HG03469 (cell line): ENCODE data around the gene ZG16.
"Not testable (repeated sequence)": the region's sequence is repeated elsewhere in the genome, so short reads cannot be mapped to it uniquely, and the experiment has no call there.

Experiments used
- ATAC-seq: cut with Tn5 transposase; IDR thresholded peaks from one replicate; pipeline ENCODE4 v1.9.1; 2021; ENCODE audit warnings: mild to moderate bottlenecking, moderate library complexity, moderate number of reproducible peaks; ENCODE audit not compliant: unreplicated experiment

ZG16 gene, protein sequence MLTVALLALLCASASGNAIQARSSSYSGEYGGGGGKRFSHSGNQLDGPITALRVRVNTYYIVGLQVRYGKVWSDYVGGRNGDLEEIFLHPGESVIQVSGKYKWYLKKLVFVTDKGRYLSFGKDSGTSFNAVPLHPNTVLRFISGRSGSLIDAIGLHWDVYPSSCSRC

DNA sequence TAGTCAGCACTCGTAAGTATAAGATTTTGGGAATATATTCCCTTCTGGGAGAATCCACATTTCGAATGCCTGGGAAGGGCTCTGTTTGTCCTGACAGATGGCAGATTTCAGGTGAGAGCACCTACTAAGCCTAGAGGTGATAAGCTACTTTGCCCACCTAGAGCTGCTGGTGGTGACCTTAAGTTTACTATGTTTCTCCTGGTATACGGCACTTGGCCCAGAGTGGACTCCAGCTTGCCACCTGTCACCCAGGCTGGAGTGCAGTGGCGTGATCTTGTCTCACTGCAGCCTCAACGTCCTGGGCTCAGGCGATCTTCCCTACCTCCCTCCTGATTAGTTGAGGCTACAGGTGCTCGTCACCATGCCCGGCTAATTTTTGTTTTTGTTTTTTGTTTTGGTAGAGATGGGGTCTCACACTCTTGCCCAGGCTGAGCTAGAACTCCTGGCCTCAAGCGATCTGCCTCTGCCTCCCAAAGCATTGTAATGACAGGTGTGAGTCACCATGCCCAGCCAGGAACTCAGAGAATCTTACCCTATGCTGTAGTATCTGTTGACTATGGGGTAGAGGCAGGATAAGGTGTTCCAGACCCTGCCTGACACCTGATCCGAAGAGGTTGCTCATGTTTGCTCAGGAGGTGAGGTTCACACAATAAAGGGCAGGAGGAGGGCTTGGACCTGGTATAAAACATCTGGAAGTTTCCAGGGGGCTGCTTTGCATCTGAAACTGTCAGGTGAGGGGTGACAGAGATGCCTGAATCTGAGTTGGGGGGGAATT is at the start of gene ZG16:
ZG16 (plus strand) TSS at position 681 of the 775 bp plus-strand sequence. CDS start 1,011 bp downstream, outside the sequence.
- no peak for ATAC-seq

DNA sequence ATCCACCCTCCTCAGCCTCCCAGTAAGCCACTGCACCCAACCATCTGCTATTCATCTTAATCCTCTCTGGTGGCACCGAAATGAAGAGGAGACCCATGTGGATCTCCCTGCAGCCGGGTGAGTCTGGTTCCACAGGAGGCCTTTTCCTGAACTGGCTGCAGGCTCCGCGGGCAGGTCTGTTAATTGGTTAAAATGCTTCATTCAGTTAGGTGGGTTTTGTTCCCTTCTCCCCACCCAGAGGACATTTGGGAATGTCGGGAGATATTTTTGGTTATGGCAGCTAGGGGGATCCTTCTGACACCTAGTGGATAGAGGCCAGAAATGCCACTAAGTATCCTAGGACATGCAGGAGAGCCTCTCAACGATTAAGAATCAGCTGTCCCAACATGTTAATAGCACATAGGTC is 48.9 kb upstream of the ZG16 start:
- ATAC-seq = no peak

DNA sequence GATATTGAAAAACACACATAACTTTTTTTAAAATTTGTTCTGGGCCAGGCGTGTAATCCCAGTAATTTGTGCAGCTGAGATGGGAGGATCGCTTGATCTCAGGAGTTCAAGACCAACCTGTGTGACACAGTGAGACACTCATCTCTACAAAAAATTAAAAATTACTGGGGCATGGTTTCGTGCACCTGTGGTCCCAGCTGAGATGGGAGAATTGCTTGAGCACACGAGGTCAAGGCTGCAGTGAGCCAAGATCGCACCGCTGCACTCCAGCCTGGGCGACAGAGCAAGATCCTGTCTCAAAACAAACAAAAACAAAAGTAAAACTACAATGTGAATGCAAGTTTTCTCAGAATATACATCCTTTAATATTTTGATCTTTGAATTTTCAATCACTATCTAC is 47.4 kb upstream of the ZG16 start:
- no peak for ATAC-seq

DNA sequence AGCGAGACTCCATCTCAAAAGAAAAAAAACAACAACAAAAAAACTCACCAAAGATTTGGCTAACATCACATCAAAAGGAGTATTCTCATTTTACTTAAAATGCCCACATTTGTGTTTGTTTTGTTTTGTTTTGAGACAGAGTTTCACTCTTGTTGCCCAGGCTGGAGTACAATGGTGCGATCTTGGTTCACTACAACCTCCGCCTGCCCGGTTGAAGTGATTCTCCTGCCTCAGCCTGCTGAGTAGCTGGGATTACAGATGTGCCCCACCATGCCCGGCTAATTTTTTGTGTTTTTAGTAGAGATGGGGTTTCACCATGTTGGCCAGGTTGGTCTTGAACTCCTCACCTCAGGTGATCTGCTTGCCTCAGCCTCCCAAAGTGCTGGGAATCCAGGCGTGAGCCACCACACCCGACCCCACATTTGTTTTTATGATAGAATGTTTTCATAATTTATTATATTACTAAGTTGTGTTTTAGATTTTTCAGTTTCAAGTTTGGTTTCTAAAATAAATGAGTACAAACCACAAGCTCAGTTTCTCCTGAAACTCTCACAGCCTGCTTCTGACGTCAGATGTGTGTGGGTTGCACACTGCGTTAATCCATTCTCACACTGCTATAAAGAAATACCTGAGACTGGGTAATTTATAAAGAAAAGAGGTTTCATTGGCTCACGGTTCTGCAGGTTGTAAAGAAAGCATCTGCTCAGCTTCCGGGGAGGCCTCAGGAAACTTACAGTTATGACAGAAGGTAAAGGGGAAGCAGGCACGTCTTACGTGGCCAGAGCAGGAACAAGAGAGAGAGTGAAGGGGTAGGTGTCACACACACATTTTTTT is 46.1 kb upstream of the ZG16 start:
- ATAC-seq = not testable (repeated sequence)

DNA sequence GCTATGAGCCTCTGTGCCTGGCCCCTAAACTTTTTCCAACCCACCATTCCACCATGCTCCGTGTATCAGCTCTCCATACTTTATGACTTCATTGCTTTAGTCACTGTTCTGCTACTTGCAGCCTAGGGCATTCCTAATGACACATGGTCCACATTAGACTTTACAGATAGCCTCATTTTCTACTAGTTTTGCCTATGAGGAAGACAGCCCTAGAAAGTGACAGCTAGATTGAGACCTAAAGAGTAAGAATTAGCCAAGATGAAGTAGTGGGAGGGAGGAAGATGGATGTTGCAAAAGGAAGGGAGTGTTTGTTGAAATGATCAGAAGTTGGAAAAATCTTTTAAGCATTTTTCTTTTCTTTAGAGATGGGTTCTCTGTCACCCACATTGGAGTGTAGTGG is 43.3 kb upstream of the ZG16 start:
- ATAC-seq = no peak

DNA sequence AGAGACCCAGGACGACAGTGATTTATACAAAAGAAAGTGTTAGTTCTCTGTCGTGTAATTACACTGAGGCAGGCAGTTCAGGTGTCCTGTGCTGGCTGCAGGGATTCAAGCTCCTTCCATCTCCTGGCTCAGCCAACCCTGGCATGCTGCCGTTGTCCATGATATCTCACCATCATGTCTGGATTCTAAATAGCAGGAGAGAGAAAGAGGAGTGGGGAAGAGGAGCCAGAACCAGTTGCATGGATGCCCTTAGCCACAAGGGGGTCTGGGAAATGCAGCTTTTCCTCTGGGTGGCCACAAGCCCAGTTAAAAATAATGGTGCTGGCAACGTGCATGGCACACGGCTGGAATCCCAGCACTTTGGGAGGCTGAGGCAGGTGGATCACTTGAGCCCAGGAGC is 41.9 kb upstream of the ZG16 start:
- no peak for ATAC-seq

DNA sequence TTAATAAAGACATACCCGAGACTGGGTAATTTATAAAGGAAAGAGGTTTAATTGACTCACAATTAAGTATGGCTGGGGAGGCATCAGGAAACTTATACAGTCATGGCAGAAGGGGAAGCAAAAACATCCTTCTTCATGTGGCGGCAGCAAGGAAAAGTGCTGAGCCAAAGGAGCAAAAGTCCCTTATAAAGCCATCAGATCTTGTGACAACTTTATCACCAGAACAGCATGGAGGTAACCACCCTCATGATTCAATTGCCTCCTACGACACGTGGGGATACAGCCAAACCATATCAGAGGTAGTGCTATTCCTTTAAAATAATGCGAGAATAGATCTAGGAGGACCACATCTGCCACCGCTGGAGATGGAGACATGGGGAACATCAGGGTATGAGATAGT is 41.3 kb upstream of the ZG16 start:
- no peak for ATAC-seq

DNA sequence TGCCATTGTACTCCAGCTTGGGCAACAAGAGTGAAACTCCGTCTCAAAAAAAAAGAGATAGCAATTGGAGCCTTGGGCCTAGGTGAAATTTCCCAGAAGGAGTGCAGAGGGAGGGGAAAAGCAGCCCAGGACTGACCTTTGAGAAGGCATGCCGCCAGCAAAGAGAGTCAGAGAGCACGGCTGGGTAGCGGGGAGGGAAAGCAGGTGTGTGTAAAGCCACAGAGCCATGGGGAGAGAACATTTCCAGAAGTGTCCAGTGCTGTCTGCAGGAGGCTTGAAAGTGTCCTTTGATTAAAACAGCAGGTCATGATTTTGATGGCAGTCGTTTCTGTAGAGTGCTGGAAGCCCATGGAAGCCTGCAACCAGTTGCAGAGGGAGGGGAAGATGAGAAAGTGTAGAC is 40.3 kb upstream of the ZG16 start:
- no peak for ATAC-seq

DNA sequence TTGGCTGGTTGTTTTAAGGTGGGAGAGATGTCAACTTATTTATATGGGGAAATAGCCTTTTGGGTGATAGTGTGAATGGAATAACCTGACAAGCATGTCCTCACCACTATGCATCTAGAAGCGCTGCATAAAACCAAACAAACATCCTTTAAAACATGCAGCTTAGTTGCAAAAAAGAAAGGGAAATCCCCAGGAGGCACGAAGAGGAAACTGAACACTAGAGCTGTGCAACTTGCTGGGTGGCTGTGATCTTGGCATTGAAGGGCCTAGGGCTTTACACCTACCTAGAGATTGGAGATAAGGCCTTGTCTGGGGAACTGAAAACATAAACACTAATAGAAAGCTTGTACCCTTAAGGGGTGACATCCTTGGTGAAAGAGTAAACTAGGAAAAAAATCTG is 39.5 kb upstream of the ZG16 start:
- ATAC-seq = no peak

DNA sequence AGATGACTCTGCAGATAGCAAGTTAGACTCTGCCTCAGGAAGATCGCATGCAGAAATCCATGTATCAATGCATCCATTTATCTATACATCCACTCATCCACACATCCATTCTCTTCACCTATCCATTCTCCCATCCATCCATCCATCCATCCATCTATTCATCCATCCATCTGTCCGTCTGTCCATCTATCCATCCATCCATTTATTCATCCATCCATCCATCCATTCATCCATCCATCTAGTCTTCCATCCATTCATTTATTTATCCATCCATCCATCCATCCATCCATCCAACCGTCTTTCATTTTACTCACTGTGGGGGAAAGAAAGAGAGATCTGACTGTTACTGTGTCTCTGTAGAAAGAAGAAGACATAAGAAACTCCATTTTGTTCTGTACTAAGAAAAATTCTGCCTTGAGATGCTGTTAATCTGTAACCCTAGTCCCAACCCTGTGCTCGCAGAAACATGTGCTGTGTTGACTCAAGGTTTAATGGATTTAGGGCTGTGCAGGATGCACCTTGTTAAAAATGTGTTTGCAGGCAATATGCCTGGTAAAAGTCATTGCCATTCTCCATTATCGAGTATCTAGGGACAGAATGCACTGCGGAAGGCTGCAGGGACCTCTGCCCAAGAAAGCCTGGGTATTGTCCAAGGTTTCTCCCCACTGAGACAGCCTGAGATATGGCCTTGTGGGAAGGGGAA is 38.0 kb upstream of the ZG16 start:
- ATAC-seq = not testable (repeated sequence)

DNA sequence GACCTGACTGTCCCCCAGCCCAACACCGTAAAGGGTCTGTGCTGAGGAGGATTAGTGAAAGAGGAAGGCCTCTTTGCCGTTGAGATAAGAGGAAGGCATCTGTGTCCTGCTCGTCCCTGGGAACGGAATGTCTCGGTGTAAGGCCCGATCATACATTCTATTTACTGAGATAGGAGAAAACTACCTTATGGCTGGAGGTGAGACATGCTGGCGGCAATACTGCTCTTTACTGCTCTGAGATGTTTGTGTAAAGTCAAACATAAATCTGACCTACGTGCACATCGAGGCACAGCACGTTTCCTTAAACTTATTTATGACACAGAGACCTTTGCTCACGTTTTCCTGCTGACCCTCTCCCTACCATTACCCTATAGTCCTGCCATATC is 37.4 kb upstream of the ZG16 start:
- not testable (repeated sequence) for ATAC-seq

DNA sequence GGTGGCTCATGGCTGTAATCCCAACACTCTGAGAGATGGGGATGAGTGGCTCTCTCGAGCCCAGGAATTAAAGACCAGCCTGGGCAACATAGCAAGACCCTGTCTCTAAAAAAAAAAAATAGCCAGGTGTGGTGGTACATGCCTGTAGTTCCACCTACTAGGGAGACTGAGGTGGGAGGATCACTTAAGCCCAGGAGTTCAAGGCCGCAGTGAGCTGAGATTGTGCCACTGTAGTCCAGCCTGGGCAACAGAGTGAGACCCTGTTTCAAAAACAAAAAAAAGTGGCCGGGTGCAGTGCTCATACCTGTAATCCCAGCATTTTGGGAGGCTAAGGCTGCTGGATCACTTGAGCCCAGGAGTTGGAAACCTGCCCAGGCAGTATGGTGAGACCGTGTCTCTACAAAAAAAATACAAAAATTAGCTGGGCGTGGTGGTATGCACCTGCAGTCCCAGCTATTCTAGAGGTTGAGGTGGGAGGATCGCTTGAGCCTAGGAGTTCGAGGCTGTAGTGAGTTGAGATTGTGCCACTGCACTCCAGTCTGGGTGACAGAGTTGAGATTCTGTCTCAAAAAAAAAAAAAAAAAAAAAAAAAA is 35.3 kb upstream of the ZG16 start:
- no peak for ATAC-seq

DNA sequence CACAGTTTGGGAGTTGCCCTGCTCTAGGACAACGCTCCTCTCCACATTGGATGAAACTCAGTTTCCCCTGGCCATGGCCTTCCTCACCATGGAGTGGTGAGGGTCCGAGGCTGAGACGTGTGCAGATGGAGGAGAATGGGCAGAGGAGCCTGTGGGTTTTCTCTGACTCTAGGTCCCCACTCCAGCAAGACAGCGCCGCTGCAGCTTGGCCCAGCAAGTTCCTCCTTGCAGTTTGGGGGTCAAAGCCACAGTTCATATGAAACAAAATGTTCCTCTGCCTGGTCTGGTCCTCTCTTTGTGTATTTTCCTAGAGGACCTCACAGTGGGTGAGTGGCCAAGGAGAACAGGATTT is 34.6 kb upstream of the ZG16 start:
- no peak for ATAC-seq

DNA sequence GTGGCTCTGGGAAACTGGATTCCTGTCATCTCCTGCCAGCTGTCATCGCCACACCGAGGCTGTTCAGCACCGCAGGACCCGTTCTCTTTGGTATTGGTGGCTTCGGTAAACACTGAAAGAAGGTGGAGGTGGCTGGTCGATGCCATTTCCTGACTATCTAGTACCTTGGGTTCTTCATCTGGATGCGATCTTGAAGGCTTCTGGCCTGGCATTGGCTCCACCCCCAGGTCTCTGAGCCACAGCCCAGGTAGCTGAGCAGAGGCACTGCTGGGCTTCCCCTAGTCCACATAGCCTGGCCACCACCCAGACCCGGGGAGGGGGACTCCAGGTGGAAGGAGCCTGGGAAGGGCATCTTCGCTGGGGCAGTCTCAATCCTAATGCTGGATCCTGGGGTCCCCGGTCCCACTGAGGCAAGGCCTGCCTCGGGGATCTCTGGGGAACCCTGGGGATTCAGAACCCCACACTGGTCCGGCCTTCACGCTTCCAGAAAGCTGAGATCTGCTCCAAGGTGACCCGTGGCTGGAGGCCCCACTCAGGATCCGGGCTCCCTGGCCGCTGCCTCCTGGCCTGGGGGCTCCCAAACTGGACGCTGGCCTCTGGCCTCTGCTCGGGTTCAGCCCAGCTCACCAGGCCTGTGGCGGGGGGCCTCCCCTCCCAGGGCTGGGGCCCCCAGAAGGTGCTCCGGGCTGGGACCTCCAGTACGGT is 34.1 kb upstream of the ZG16 start:
- ATAC-seq = no peak

DNA sequence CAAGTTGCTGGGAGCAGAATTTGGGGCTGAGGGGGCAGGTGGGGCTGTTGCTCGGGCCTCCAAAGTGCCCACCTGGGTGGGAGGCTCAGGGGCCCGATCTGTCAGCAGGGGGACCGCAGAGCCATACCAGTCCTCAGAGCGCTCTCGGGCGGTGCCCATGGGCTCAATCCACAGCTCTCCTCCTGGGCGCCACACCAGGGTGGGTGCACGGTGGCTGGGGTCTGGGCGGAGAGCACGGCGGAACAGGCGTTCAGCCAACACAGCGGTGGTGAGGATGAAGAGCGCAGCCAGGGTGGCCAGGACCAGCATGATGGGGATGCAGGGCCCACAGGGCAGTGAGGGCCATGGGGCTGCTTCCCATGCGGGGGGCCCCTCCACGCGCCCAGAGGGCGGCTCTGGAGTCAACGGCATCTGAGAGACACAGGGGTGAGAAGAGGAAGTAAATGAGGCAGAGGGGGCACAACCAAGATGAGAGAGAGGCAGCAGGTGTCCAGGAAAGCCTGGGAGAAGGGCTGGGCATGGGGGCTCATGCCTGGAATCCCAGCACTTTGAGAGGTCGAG is 33.4 kb upstream of the ZG16 start:
- no peak for ATAC-seq

DNA sequence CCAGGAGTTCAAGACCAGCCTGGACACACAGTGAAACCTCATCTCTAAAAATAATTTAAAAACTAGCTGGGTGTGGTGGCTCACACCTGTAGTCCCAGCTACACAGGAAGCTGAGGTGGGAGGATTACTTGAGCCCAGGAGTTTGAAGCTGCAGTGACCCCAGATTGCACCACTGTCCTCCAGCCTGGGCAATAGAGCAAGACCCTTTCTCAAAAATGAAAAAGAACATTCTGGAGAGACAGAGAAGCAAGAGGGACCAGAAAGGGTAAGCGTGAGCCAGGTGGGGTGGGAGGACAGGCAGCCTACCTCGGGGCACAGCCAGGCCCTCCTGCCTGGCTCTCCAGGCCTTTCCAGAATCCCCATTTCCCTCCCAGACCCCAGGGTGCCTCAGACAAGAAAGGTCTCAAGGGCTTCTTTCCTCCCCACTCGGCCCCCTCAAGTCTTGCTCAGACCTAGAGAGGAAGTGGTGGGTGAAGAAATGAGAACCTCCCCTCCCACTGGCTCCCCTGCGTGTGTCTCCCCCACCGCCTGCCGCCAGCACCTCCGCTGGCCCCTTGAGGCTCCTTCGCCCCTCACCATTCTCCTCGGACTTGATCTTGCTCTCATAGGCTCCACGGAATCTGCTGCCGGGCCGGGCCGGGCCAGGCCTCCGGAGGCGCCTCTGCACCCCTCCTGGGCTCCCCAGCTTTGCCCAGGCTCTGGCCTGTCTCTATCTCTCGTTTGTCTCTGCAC is 32.8 kb upstream of the ZG16 start:
- no peak for ATAC-seq

DNA sequence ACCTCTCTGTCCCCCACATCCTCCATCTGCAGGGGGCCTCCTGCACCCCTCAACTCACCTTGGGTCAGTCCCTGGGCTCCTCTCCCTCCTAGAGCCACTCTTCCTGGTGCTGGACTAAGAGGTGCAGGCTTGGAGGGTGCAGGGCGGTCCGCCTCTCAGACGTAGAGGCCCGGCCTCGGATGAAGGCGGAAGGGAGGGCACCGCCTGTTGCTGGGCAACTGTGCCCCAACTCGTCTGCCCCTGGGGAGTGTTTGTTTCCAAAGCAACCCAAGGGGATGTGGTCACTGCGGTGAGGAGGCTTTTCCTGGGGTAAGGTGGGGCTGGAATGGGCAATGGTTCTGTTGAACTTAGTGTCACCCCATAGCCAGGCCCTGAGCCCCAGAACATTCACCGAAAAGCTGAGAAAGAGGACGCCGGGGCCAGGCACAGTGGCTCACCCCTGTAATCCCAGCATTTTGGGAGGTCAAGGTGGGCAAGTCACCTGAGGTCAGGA is 32.2 kb upstream of the ZG16 start, which contains the start of gene C16orf54:
C16orf54 (minus strand) TSS at position 138 of the 493 bp plus-strand sequence. CDS start 1,039 bp downstream, outside the sequence.
- peak; percentile 45 for ATAC-seq

DNA sequence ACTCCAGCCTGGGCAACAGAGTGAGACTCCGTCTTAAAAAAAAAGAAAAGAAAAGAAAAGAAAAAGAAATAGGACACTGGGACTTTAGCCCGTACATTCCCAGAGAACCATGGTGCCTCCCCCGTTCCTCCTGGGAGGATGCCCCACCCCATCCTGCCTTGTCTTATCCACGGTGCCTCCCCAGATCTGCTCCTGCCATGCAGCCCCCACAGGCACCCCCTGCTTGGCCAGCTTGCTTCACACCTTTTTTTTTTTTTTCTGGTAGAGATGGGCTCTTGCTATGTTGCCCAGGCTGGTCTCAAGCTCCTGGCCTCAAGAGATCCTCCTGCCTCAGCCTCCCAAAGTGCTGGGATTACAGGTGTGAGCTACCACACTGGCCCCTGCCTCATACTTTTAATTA is 31.5 kb upstream of the ZG16 start:
- ATAC-seq = not testable (repeated sequence)
